ENCODE data around the gene TCF4.

The TCF4 gene

GRCh38 chr18:55585920-55586561 lies 2.0 kb downstream of the TCF4 start:
- DNase-seq (ENCODE audit: low read depth in 2 of 2, low spot score in 1 of 2): no peak

GRCh38 chr18:55585065-55585919 lies 2.7 kb downstream of the TCF4 start:
- no peak for DNase-seq (ENCODE audit: low read depth in 2 of 2, low spot score in 1 of 2)

DNA sequence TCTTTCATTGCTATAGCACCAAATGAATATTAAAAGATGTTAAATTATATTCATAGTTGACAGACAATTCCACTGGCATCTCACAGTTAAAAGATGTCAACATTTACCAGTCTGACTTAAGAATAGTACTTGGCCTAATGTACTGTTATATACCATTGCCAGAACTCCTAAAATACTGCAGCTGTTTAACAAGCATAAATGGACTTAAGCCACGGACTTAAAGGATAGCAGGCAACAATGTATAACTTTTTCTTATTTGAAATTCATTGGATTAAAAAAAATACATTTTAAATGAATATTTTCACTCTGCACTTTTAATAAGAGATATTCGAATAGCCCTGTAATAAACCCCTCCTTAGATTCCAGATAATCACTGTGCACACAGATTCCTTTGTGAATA lies 3.8 kb downstream of the TCF4 start:
- no peak for DNase-seq (ENCODE audit: low read depth in 2 of 2, low spot score in 1 of 2)

GRCh38 chr18:55582325-55582724 lies 5.7 kb downstream of the TCF4 start:
- no peak for DNase-seq (ENCODE audit: low read depth in 2 of 2, low spot score in 1 of 2)

DNA sequence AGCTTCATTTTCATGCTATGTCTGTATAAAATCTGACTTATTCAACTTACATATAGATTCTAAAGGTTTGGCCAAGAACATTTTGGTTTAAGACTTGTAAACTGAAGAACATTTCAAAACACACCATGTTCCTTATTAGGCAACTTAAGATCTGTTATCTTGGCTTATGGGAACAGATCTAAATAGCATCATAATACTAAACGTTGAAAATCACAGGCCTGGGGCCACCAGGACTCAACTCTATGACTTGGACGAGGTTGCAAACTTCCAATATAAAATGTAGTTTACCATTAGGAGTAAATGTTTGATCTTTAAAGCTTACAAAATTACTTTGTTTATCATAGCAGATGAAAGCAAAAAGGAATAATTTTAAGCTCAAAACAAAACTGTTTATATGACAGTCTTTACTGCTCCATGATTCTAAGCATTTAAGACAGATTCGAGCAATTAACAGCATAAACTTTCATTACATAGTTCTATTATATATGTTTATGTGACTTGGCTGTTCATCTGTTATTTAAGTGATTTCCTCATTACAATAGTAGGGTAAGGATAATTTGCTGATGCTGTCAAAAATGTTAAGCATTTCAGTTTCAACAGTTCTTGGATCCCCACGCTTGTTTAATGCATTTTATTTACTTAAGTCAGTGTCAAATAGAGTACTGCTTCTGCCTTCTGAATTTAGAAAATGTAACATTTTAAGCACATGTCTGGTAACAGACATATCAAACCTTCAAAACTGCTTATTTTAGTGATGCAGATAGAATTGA lies 8.3 kb downstream of the TCF4 start:
- no peak for DNase-seq (ENCODE audit: low read depth in 2 of 2, low spot score in 1 of 2)

- no peak for DNase-seq (ENCODE audit: low read depth in 2 of 2, low spot score in 1 of 2)
These were observed 10.0 kb downstream of the TCF4 start for GRCh38 chr18:55577812-55578539.

DNA sequence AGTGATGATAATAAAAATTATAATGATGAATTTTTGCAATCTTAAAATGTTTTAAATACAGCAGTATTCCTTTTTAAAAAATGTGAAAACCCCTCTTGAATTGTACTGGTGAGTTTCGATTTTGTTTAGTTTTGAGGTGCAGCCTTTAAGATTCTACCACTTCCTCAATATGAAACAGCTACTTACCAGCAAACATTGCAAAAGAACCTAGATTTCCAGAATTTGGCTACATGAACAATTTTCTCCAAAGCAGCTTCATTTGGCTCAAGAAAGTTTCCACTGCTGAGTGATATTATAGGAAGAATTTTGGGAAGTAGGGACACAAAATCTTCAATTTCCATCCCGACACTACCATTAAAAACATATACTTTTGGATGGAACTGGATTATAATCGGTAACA lies 12.0 kb downstream of the TCF4 start:
- no peak for DNase-seq (ENCODE audit: low read depth in 2 of 2, low spot score in 1 of 2)

DNA sequence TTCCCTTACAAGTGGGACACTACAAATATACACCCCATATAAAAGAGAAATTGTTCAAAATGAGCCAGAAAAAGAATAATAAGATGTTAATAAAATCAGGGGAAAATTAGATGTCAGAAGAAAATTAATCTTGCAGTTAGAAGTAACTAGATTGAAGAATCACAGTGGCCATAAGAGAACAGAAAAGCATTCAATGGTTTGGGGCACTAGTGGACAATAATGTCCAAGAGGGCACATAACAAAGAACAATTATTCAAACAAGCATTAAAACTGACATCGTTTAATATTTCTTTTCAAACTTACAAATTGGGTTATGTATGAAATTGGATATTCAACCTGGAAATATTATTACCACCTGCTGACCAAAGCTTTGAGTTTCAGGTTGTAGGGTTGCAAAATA lies 12.9 kb downstream of the TCF4 start:
- DNase-seq (ENCODE audit: low read depth in 2 of 2, low spot score in 1 of 2): no peak

- DNase-seq (ENCODE audit: low read depth in 2 of 2, low spot score in 1 of 2): no peak
These were observed 14.6 kb downstream of the TCF4 start for GRCh38 chr18:55573386-55573785.

DNA sequence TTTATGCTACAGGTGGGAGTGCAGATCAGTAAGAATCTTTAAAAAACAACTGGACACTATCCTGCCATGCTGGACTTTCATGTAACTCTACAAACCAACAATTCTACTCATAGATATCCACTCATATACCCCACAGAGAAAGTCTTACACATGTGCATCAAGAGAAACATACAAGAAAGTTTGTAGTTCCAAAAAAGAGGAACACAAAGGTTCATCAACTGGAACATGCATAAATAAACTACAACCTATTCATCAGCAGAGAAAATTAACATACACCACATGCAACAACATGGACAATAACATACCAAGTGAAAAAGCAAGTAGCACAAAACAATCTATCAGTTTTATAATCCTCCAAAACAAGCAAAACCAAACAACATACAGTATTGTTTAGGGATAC lies 17.0 kb downstream of the TCF4 start:
- no peak for DNase-seq (ENCODE audit: low read depth in 2 of 2, low spot score in 1 of 2)

GRCh38 chr18:55566456-55566935 lies 21.5 kb downstream of the TCF4 start:
- no peak for DNase-seq (ENCODE audit: low read depth in 2 of 2, low spot score in 1 of 2)

DNA sequence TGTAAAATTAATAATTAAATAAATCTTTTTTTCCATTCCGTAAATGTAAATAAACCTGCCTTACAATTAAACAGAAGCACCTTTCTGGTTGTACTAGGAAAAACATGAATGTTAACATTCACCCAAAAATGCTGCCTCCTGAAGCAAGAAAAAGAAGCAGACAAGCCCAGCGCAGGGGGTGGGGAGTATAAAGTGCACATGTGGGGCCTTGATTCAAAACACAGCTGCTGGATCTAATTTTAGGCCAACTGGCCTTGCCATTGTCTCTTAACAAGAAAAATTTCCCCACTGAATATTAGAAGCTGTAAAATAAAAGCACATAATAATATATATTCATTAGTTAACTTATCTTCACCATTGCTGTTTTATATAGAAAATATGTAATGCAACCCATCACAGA lies 28.3 kb downstream of the TCF4 start:
- DNase-seq (ENCODE audit: low read depth in 2 of 2, low spot score in 1 of 2): no peak

DNA sequence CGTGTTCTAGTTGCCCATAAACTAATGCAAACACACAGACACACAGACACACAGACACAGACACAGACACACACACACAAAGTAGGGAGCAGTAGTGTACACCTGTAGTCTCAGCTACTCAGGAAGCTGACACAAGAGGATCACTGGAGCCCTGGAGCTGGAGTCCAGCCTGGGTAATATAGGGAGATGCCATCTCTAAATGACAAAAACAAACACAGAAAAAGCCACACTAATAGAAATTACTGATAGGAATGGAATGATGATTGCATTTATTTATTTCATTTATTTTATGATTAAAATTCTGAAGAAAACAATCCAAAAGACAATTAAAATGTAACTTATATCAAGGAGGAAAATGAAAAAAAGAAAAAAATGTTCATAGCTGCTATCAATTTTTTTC lies 30.8 kb downstream of the TCF4 start:
- DNase-seq (ENCODE audit: low read depth in 2 of 2, low spot score in 1 of 2): no peak

GRCh38 chr18:55555395-55556027 lies 32.5 kb downstream of the TCF4 start:
- no peak for DNase-seq (ENCODE audit: low read depth in 2 of 2, low spot score in 1 of 2)

DNA sequence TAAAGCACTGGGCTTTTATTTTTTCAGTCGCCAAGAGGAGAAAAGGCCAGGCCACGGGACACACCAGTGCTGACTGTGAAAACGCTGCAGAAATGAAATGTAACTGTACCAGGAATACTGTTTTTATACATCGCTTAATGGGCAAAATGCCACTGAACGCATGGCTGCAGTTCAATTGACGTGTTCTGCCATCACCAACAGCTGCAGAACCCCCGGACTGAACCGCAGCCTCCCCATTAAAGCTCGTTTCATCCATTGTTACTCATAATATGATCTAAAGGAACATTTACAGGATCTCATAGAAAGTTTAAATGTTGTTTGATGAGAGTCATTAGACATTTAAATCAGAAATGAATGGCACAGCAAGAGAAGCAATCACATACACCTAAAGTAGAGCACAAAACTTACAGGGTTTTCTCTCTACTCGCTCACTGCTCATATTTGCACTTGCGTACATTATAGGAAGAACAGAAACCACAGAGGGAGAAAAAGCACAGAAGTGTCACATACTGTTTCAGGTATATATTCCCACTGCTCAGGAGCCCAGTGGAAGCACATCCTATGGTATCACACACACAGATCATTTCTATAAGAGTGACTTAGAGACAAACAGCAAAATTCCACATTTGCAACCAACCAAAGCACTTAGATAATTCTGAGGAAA lies 35.3 kb downstream of the TCF4 start:
- DNase-seq (ENCODE audit: low read depth in 2 of 2, low spot score in 1 of 2): no peak

GRCh38 chr18:55551227-55551626 lies 36.8 kb downstream of the TCF4 start:
- DNase-seq (ENCODE audit: low read depth in 2 of 2, low spot score in 1 of 2): no peak

- no peak for DNase-seq (ENCODE audit: low read depth in 2 of 2, low spot score in 1 of 2)
These were observed 37.5 kb downstream of the TCF4 start for GRCh38 chr18:55550471-55550870.

GRCh38 chr18:55549474-55550104 lies 38.4 kb downstream of the TCF4 start:
- DNase-seq (ENCODE audit: low read depth in 2 of 2, low spot score in 1 of 2): no peak

DNA sequence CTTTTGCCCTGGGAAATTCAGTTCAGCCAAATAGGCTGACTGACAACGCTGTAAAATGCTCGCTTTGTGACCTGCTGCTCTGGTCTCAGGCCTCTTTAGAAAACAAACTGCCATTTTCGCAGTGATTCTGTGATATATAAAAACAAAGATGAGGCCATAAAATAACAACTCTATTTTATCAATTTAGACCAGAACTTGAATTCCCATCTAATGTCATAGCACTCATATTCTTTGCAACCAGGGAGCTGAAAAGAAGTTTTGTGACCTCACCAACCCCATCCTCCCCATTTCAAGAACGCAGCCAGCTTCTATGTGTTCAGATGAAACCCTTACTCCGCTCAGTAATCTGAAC lies 40.3 kb downstream of the TCF4 start:
- no peak for DNase-seq (ENCODE audit: low read depth in 2 of 2, low spot score in 1 of 2)

Data from stimulated activated CD8-positive, alpha-beta memory T cell treated with anti-CD3 and anti-CD28 coated beads, Interleukin-4, amount 100 ng/mL, for 1 hour (primary cell).